Coronary artery (tissue), 2 donors: Measurements from ENCODE around the gene GPR146.
A peak's percentile ranks its signal among the peaks of the same experiment; 100 is the strongest.

Experiments used
- DNase-seq: peaks from one replicate; pipeline ENCODE4 v3.0.0-alpha.2; 2017; ENCODE audit warnings: low spot score
- H3K27ac ChIP-seq, 2 donors: fragments of 200-600 bp; sonication (generic); one replicate each; pipeline ENCODE4 v1.5.1; 2016 to 2019
- H3K4me3 ChIP-seq: fragments of 200-600 bp; sonication (generic); 2 replicates; pipeline ENCODE4 v1.5.1; 2016; ENCODE audit warnings: mild to moderate bottlenecking, moderate library complexity
- TF ChIP-seq, protein P1 (sequence below): fragments of 200-600 bp; sonication (generic); IDR thresholded peaks from one replicate; pipeline ENCODE4 v1.5.1; 2019; ENCODE audit warnings: antibody characterized with exemption

GPR146 gene

DNA sequence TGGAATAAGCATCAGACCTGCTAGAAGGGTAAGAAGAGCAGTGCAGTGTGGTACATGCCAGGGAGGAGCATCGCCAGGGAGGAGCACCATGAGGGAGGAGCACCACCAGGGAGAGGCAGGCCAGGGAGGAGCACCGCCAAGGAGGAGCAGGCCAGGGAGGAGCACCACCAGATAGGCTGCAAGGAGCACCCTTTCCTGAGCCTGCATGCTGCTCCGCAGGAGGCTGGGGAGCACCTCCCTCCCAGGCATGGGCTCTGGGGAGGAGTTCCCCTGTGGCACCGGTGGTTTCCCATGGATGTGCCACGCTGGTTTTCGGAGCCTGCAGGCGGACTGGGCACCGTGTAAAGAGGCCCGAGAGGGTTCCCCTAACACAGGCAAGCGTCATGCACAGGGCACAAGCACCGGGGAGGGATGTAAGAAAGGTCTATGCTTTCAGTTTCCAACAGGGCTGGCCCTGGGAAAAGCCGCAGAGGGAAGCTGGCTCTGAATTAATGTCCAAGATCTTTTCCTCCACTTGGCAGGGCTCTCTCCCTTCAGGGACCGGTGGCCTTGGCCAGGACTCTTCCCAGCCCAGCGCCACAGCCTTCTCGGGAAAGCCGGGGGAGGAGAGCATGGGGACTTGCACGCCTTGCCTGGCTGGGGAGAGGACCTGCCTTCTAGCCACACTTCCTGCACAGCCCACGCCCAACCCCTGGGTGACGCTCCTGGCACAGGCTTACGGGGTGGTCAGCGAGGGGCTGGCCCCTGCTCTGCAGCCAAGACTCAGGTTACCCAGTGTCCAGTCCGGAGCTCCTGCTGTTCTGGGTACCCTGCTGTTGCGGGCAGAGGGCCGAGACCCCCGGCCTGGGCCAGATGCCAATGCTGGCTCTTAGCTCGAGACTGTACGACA, 32.1 kb downstream of the GPR146 start:
- peak overlapping the region in 1 of 2 donors; percentile 75 for H3K27ac ChIP-seq
- TF ChIP-seq, protein P1, sequence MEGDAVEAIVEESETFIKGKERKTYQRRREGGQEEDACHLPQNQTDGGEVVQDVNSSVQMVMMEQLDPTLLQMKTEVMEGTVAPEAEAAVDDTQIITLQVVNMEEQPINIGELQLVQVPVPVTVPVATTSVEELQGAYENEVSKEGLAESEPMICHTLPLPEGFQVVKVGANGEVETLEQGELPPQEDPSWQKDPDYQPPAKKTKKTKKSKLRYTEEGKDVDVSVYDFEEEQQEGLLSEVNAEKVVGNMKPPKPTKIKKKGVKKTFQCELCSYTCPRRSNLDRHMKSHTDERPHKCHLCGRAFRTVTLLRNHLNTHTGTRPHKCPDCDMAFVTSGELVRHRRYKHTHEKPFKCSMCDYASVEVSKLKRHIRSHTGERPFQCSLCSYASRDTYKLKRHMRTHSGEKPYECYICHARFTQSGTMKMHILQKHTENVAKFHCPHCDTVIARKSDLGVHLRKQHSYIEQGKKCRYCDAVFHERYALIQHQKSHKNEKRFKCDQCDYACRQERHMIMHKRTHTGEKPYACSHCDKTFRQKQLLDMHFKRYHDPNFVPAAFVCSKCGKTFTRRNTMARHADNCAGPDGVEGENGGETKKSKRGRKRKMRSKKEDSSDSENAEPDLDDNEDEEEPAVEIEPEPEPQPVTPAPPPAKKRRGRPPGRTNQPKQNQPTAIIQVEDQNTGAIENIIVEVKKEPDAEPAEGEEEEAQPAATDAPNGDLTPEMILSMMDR: no peak
- peak overlapping the region; percentile 58 for H3K4me3 ChIP-seq
- no peak for DNase-seq

DNA sequence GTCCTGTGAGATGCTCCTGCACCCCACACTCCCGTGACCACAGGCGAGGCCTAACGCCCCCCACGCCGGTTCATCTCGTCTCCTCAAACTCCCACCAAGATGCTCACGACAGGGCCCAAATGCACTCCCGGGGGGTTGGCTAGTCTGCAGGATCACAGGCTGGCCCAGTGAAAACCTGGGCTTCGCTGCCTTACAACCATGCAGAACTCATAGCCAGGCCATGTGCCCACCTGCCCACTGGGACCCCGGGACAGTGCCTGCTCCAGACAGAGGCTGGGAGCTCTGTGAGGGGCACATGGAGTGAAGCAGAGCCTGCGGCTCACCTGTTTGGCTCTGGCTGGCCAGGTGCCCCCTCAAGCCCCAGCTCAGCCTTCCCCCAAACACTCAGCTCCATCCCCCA, 34.2 kb downstream of the GPR146 start:
- Histone ChIP-seq H3K4me3 (no peak overlapping the region), H3K27ac (no peak overlapping the region)
- no peak for DNase-seq
- TF ChIP-seq, protein P1: no peak

DNA sequence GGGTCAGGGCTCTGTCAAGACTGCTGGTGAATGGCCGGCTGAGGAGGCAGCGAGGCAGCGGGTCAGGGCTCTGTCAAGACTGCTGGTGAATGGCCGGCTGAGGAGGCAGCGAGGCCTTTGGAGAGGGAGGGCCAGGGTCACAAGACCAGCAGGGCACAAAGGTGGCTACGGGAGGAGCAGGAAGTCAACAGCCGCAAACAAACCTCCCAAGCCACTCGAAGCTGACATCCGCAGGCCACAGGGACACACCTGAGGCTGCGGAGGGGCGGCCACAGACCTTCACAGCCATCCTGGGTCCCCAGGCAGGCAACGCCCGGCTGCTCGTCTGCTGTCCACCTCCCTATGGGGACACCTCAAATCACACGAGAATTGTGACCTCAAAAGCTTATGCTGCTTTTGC, 34.6 kb downstream of the GPR146 start:
- Histone ChIP-seq H3K4me3 (no peak overlapping the region), H3K27ac (no peak overlapping the region)
- TF ChIP-seq, protein P1: no peak
- no peak for DNase-seq

DNA sequence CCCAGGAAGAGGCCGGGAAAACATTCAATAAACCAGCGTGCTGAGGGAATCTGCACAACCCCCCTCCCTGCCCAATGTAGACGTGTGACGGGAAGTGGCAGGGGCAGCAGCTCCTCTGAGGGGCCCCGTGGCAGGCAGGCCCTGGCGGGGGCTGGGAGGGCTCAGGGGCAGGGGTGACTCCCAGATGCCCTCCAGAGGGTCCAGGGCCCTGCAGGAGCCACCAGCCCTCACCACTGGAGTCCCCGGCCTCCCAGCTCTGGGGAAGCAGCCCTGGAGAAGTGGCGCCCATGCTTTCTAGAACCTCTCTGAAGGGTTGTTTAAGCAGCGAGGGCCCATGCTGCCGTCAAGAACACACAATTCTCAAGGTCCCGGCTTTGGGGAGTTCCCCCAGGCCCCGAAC, 35.2 kb downstream of the GPR146 start:
- TF ChIP-seq, protein P1: no peak
- no peak overlapping the region for H3K4me3 ChIP-seq
- no peak overlapping the region for H3K27ac ChIP-seq
- DNase-seq: no peak

DNA sequence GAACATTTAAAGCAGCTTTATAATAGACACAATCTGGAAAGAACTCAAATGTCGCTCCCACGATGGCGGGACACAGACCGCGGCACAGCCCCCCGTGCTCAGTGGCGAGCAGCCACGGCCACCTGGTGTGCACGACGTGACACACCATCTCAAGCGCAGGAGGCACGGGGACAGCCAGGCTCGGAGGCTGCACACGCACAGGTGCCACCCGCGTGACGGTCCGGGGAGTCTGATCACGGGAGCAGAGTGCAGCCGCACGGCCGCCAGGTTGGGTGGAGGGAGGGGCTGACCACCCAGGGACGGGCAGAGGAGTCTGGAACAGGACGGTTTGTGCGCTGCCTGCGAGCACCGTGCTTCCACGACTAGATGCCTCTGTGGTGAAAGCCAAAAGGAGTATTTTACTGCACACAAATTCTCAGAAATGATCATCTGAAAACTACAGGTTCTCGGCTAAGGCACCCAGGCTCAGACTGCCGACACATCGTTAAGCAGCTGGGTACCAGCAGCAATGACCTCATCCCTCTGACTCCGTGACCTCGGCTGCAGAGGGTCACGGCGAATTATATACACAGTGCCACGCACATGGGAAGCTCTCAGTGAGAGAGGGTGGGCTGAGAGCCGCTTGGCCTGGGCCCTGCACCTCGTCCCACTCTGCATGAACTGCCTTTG, 36.0 kb downstream of the GPR146 start:
- Histone ChIP-seq H3K4me3 (no peak overlapping the region), H3K27ac (no peak overlapping the region)
- TF ChIP-seq, protein P1: no peak
- no peak for DNase-seq

DNA sequence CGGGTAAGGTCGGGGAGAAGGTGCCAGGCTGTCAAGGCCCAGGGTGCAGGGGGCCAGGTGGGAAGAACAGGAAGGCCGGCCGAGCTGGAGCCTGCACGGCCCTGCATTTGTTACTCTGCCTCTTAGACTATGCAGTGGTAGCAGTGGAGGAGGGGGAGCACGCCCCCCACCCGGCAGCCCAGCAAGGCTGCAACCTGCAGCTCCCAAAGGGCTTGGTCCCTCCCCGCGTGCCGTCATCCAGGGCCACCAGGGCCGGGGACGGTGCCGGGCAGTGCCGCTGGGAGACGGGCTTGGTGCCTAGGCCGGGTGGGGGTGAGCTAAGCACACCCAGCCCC, 36.5 kb downstream of the GPR146 start:
- Histone ChIP-seq H3K4me3 (no peak overlapping the region), H3K27ac (no peak overlapping the region)
- TF ChIP-seq, protein P1: no peak
- no peak for DNase-seq

DNA sequence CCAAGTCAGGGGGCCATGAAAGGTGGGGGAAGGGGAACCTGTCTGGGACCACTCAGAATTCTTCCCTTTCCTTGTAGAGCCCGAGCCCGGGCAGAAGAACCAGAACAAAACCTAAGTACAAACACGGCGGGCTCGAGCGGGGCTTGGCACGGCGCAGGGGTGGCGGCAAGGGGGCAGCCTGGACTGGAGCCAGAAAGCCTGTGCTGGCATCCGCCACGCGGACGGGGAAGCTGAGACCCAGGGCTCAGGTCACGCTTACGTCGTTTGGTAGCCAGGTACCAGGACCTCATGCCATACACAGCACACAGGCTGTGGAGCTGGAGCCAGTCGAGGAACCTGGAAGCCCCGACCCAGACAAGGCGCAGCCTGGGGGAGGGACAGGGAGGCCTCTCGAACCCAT, 37.0 kb downstream of the GPR146 start:
- no peak for DNase-seq
- H3K4me3 ChIP-seq: no peak overlapping the region
- TF ChIP-seq, protein P1: no peak
- no peak overlapping the region for H3K27ac ChIP-seq
